ENCODE results near the gene SUN3.

DNA sequence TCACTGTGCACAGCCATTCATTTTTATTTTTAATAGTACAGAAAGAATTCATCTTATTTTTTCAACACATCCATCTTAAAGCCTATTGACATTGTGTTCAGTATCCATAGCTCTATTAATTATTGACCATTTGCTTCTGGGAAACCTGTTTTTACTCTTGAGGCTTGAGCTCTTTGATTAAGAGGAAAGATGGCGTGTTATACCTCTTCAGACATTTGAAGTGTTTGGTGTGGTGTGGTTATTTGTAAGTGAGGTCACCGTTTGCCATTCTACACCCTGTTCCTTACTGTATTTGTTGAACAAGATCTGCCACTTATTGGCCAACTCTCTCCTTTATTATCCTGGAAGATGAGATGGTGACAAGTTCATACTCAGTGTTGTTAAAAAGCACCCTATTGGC is 24.8 kb upstream of the SUN3 start:
- TF ChIP-seq, protein P1, sequence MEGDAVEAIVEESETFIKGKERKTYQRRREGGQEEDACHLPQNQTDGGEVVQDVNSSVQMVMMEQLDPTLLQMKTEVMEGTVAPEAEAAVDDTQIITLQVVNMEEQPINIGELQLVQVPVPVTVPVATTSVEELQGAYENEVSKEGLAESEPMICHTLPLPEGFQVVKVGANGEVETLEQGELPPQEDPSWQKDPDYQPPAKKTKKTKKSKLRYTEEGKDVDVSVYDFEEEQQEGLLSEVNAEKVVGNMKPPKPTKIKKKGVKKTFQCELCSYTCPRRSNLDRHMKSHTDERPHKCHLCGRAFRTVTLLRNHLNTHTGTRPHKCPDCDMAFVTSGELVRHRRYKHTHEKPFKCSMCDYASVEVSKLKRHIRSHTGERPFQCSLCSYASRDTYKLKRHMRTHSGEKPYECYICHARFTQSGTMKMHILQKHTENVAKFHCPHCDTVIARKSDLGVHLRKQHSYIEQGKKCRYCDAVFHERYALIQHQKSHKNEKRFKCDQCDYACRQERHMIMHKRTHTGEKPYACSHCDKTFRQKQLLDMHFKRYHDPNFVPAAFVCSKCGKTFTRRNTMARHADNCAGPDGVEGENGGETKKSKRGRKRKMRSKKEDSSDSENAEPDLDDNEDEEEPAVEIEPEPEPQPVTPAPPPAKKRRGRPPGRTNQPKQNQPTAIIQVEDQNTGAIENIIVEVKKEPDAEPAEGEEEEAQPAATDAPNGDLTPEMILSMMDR (IDR thresholded peaks at IDR 0.05) = no peak
- TF ChIP-seq RCOR1 (IDR thresholded peaks at IDR 0.05; ENCODE audit: low read depth, low read length) (no peak), RARB (CRISPR knock-in tag; IDR thresholded peaks at IDR 0.05) (no peak)
- TF ChIP-seq, protein P2, sequence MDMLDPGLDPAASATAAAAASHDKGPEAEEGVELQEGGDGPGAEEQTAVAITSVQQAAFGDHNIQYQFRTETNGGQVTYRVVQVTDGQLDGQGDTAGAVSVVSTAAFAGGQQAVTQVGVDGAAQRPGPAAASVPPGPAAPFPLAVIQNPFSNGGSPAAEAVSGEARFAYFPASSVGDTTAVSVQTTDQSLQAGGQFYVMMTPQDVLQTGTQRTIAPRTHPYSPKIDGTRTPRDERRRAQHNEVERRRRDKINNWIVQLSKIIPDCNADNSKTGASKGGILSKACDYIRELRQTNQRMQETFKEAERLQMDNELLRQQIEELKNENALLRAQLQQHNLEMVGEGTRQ (IDR thresholded peaks at IDR 0.05) = no peak

Data from A549 (cell line).